NCI-H2196 treated with DMSO at 0.1 percent for 48 hours (cell line): ENCODE results near the gene NFATC1.

Experiments used
- DNase-seq: peaks from one replicate; lab custom pipeline; 2025; ENCODE audit not compliant: unreplicated experiment; lab: John Stamatoyannopoulos, UW

The NFATC1 gene

DNA sequence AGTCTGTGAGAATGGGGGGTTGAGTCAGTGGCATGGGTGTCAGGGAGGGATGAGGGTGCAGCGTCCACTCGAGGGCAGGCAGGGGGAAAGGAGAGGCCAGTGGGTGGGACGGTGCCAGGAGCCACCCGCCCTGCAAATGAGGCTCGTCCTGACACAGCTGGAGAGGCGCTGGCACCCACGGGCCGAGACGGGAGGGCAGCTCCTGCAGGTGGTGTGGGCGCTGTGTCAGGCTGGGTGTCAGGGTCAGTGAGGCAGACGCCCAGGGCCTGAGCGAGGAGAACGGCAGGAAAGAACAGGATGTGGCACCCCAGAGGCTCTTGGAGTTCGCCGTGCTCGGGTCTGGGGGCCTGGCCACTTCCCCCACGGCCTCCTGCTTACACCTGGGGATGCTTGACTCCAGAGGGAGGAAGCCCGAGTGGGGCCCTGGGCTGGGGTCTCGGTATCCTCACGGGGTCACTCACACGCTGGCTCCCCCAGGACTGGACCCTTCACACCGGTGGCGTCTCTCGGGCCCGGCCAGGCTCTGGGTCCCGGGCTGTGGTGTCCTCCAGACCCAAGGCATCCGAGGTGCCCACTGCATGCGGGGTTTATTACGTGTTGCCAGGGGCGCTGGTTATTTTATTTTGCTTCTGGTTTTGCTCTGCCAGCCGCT, 153.4 kb downstream of the NFATC1 start:
- DNase-seq = no peak

DNA sequence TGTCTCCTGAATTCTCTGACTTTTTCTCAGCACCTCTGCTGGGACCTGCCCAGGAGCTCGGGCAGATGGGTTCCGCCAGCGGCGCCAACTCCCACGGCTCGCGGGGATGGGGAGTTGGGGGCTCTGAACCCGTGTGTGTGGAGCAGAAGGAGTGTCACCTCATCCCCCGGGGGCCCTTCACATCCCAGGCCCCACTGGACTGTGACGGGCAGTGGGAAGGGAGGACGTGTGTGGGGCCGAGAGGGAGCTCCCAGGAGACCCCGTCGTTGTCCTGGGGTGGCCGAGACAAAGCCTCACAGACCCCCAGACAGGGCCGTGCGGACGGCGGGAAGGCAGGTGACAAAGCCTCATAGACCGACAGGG, 153.9 kb downstream of the NFATC1 start:
- no peak for DNase-seq

DNA sequence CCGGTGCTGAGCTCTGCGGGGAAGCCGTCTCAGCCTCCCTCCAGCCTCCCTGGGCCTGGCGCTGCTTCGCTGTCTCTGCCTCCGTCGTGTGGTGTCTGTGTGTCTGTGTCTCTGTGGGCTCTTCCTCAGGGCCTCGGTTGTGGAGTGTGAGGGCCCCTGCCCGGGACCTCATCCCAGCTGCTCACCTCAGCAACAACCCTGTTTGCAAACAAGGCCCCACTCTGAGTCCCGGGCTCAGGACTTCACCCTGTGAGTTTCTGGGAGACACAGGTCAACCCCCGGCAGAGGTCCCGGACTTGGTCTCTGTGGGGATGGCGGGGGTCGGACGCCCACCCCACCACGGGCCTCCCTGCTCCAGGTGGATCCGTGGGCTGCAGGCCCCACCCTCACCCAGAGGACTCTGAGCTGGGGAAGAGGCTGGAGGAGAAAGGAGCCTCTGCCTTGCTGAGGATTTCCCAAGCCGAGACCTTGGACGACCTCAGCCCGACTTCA, 156.5 kb downstream of the NFATC1 start:
- DNase-seq = no peak

DNA sequence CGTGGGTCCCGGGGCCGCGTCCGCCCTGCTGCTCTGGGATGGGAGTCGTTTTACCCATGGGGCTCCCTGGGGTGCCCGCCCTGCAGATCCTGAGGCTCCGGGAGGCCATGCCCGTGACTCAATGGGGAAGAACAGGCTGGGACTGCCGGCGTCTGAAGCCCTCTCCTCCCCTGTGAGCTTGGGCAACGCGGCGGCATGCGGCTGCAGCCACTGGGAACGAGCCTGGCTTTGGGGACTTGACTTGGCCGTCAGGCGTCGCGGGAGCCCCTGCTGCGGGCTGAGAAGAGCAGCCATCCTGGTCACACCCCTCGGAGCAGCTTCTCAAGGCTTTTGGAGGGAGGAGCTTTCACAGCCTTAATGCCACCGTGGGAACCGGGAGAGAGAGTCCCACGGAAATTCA, 157.0 kb downstream of the NFATC1 start:
- no peak for DNase-seq

DNA sequence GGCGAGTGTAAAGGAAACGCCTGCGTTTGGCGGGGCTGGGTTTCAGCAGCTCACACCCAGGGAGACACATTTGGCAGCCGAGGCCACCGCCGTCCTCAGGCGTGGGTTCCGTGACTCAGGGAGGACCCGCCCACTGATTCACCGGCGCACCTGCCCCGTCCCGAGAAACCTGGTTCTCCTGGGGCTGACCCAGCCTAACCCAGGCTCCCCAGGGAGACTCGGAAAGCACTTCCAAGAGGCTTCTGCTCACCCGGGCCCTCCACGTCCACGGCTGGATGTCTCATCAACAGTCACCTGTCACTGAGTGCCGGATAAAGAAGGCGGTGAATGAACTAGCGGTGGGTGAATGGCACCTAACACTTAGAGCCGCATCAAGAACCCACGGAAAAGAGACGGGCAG, 157.4 kb downstream of the NFATC1 start:
- DNase-seq = no peak

DNA sequence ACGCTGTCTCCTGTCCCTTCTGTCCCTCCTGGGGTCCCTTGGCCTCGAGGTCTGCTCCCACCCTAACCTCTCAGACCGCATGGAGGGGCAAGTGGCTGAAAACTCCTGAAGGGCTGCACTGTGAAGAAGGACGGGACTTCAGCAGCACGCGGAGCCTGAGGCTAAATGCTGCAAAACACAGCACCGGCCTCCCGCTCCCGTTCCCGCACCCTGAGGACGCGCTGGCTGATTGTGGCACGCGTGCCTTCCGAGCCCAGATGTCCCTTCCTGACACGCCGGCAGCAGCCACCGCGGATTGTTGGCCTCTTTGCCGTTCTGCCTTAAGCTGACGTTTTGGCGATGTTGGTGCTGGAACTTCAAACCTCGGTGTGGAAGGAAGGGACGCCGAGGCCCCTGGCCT, 158.0 kb downstream of the NFATC1 start:
- no peak for DNase-seq

DNA sequence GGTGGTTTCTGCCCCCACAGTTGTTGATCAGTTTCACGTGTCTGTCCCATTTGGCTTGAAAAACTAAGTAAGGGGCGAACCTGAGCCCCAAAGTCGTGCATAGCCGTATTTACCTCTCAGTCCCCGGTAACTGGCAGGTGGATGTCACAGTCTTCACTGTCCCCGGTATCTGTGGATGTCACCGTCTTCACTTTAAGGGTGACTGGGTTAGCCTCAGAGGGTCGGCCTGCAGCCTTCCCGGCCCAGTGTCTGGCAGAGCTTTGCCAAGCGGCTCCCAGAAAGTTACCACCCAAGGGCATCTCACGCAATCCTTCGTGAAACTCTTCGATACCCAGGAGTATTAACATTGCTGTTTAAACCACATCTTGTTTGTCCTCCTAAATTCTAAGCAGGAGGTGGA, 158.6 kb downstream of the NFATC1 start:
- no peak for DNase-seq

DNA sequence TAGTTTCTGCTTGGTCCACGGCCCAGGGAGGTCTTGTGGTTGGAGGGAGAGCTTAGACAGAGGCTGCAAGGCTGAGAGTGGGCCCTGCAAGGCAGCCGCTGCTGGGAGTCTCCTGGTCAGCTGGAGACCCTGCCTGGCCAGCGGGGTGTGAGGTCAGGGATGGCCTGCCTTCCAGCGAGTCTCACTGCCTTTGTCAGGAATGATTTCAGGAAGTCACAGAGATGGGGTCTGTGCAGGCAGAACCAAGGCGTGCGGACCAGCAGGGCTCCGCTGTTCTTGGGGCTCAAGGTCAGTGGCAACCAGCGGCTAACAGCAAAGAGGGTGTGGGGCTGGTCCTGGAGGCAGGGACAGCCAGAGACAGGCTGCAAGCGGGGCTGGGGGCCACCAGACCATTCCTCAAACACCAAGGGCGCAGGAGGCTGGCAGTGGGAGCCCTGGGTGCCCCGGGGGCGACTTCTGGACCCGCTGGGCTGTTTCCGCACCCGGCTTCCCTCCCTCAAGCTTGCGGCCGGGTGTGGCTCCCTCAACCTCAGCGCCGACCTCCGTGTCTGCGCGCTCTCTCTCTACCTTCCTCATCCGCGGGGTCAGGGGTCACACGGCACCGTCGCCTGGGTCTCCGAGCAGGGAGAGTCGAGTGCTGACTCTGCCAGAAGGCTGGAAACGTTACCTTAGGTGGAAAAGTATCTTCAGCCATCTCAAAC, 159.4 kb downstream of the NFATC1 start:
- DNase-seq = no peak

DNA sequence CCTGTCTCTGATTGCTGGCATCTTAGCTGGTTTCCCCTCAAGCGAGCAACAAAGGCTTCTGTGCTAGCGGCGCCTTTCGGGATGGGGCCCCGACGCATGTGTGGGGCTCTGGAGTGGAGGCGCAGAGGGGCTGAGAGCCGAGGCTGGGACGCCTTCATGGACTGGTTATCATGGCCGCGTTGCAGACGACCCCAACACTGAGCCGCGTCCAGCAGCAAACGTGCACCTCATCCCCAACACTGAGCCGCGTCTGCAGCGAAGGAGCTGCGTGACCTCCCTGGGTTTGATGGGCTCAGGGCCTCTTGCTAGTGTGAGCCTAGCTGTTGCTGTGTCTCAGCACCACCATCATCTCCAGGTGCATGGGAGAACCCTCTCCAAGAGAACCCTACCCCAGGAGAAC, 160.2 kb downstream of the NFATC1 start:
- no peak for DNase-seq

DNA sequence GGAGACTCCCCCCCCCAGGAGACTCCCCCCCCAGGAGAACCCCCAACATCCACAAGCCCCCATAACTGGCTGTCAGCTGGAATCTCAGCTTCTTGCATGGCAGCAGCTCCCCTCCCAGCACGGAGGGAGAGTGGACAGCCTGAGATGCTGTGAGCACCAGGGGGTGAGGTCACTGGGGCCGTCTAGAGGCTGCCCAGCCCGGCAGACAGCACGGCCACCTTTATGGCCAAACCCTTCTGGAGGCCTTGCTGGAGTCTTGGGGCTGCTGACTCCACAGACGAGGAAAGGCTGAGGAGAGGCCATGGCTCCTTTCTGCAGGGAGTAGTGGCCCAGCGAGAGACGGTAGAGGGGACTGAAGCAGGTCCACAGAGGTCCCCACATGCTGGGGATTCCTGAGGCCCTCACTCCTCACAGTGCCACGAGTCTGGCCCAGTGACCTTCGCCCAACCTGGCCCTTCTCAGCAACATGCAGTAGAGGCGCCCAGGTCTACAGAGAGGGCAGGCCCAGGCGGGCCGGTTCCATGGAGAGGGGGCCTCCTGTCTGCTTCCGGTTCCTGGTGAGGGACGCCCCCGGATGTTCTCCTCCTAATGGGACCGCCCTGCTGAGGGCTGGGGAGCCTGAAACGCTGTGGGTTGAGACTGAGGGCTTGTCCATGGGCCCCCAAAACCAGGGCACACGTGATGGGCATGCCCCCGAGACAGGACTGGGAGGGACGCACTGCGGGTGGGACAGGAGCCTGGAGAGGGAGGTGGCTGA, 161.3 kb downstream of the NFATC1 start:
- DNase-seq = no peak

DNA sequence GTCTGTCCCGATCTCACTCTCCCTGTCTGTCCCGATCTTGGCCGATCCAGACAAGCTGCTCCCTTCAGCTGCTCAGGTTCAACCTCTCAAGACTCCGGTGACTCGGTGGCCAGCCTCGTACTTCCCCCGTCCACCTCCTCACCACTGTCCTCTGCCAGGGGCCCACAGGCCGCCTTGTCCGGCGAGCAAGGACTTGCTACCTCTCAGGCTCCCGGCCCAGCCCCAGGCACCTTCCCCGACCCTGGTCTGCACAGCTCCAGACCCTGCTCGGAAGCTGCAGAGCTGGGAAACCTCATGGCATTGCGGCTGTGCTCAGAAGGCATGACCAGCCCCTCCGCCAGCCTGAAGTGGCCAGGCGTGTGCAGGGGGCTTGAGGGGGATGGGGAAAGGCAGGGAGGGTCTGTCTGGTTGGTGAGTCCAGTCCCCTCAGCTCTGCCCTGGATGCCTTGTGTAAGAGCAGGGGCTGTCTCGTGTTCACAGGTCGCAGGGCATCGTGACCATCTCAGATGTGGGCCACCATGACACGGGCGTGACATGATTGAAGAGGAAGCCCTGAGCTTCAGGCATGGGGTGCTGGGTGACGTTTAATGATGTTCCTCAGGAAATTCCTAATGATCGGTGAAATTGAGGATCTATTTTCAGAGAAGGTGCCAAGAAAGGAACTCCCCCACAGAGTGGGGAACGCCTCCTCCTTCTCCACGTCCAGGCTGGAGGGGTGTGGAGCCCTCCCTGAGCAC, 162.6 kb downstream of the NFATC1 start:
- no peak for DNase-seq

DNA sequence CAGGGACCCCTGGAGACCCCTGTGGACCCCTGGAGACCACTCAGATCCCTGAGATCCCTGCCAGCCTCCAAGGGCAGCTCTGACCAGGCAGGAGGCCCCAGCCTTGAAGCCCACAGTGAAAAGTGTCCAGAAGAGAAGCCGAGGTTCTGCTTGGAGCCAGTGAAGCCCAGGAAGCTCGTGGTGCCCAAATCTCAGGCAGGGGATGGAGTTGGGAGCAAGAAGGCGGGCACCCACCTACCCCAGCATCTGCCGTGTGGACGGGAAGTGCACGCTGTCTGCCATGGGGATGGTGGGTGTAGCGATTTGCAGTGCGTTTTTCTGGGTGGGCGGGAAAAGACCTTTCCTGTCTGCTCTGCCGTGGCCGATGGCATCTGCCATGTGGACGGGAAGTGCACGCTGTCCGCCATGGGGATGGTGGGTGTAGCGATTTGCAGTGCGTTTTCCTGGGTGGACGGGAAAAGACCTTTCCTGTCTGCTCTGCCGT, 163.2 kb downstream of the NFATC1 start:
- DNase-seq = no peak

DNA sequence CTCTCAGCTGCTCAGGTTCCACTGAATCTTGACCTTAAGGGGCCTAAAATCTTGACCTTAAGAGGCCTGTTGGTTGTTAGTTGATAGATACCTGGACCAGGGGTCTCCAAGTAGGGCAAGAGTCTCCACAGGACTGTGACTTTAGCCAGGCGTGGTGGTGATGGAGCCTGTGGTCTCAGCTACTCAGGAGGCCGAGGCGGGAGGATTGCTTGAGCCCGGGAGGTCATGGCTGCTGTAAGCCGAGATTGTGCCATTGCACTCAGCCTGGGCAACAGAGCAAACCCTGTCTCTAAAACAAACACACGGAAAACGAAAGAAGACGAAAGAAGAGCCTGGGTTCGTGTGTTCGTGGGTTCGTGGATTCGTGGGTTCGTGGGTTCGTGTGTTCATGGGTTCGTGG, 163.7 kb downstream of the NFATC1 start:
- no peak for DNase-seq

DNA sequence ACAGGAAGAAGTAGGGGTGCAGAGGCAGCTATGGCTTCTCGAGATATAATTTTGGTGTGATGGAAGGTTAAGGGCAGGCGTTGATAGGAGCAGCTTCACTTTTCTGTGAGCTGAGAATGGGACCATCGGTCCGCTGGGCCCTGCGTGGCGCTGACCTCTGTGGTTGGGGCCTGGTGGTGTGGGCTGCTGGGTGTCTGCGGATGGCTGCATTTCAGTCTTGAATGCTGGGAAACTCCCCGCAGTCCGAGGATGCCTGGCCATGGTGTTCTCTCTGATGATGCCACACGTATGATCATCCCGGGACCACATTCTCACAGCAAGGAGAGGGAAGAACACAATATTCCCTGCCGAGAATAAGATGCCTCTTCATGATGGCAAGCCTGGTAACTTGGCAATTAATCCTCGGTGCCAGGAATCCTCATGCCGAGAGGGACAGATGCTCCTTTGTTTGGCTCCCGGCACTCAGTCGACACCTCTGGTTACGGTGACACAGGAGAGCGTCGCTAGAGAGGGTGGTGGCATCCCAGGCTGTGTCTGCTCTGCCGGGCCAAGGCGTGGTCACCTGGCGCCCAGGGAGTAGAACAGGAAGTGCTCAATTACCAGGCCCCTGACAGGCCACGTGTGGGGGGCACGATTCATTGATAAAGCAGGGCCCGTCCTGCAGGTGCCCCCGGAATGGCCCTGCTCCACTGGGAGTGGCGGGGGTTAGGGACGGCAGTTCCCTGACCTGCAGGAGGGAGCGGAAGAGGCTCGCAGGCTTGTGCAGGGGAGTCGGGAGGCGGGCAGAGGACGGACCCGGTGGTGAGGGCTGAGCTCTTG, 164.5 kb downstream of the NFATC1 start:
- no peak for DNase-seq

DNA sequence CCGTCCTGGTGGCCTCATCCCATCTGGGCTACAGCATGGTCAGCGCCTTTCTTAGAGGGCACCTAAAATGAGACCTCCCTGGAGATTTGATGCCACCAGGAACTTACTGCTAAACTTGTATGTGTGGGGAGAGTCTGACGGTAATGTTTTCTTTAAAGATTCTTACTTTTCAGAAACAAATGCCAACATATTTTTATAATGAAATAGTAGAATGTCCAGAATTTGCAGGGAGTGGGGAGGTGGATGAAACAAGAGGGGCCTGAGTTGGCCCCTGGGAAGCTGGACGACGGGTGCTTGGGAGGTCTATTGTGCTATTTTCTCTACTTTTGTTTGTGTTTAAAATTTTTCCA, 165.1 kb downstream of the NFATC1 start:
- DNase-seq = no peak

DNA sequence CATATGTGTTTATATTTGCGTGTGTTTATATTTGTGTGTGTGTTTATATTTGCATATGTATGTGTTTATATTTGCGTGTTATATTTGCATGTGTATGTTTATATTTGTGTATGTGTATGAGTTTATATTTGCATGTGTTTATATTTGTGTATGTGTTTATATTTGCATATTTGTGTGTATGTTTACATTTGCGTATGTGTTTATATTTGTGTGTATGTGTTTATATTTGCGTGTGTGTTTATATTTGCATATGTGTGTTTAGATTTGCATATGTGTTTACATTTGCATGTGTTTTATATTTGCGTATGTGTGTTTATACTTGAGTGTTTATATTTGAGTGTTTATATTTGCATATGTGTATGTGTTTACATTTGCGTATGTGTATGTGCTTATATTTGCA, 168.2 kb downstream of the NFATC1 start:
- no peak for DNase-seq

DNA sequence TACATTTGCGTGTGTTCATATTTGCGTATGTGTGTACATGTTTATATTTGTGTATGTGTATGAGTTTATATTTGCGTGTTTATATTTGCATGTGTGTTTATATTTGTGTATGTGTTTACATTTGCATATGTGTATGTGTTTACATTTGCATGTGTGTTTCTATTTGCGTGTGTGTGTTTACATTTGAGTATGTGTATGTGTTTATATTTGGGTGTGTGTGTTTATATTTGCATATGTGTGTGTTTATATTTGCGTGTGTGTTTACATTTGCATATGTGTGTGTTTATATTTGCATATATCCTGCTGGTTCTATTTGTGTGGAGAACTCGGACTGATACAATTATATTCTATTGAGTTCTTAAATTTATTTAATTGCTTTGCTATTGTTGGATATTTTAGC, 168.7 kb downstream of the NFATC1 start:
- no peak for DNase-seq

DNA sequence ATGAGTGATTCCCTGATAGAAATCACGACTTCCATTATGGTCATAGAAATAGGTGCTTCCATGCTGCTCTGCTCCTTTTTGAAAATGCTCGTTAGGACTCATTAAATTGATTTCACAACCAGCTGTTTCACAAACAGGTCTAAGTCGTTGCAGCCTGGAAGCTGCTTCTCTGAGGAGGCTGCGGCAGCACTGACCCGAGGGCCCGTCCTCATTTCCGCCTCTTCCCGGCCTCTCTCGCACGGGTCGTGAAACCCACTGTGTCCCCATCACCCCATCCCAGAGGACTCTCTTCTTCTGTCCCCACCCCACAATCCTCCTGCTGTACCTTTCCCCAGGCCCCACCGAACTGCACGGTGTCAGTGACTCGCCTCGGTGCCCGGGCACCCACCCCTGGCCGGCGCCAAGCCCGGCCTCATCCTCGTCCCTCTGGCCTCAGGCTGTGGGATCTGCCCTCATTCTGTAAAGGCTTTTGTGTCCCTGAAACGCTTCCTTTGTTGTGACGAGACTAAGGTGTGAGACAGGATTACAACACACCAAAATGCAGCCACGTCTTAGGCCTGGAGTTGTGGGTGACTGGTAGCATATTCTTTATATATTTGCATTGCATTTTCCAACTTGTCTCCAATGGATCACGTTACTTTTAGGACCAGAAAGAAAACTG, 171.2 kb downstream of the NFATC1 start:
- no peak for DNase-seq

DNA sequence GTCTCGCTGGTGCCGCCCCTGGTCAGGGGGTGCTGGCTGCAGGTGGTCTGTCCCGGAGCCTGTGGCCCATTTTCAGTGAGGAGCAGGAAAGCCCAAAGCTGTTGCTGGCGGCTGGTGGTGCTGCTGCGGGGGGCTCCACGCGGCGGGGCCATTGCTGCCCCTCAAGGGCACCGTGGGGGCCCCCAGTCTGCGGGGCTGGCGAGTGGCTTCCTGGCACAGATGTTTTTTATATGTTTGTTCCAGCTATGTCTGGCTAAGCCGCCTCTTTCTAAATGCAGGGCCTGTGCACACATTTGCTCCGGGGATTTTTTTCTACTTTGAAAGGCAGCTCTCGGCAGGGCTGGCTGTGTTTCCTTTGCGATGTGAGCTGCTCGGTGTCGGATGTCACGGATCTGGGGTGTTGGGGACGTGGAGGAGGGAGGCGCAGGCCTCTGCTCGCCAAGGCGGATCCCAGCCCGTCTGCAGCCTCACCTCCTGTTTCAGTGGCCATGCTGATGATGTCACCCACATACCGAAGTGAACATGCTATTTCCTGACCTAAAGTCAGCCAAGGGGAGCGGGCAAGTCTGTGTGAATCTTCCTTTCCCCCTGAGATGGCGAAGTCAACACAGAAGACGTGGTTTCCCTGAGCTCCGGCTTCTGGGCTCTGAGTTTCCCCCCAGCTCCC, 171.9 kb downstream of the NFATC1 start:
- DNase-seq = peak; percentile 29
